ENCODE results near the gene MAN1B1. TPM values are rescaled to one million over a fixed set of nuclear protein-coding genes. Genes with fewer than 3 reads are reported as not detected.

The MAN1B1 gene
- total RNA-seq: 45.5 and 52.2 TPM in 2 replicates

GRCh38 chr9:137086531-137087408, at the start of gene MAN1B1:
TSS of gene MAN1B1 (plus strand) at chr9:137086985. CDS start at chr9:137087000, 15 bp downstream.

GRCh38 chr9:137046088-137046787, 40.5 kb upstream of the MAN1B1 start, which contains the start of gene NPDC1:
TSS of gene NPDC1 (minus strand) at chr9:137046177. CDS start at chr9:137045989, 188 bp downstream.

GRCh38 chr9:137053944-137054931, 32.5 kb upstream of the MAN1B1 start, which contains the start of gene ENTPD2:
TSS of gene ENTPD2 (minus strand) at chr9:137054061. CDS start at chr9:137053997, 64 bp downstream.

GRCh38 chr9:137070201-137070905, 16.4 kb upstream of the MAN1B1 start, which contains the start of gene SAPCD2:
TSS of gene SAPCD2 (minus strand) at chr9:137070557. CDS start at chr9:137070460, 97 bp downstream.

GRCh38 chr9:137077010-137077747, 9.6 kb upstream of the MAN1B1 start, which contains the start of gene UAP1L1:
TSS of gene UAP1L1 (plus strand) at chr9:137077517. CDS start at chr9:137077533, 16 bp downstream.

GRCh38 chr9:137114613-137115393, 28.0 kb downstream of the MAN1B1 start, which contains the start of gene DPP7:
TSS of gene DPP7 (minus strand) at chr9:137114733. CDS start at chr9:137114713, 20 bp downstream.

GRCh38 chr9:137138722-137139467, 52.1 kb downstream of the MAN1B1 start, which contains the start of gene GRIN1:
TSS of gene GRIN1 (plus strand) at chr9:137139154. CDS start at chr9:137139487, 333 bp downstream.

Small RNA genes lying within 50 kb of the gene (small RNA-seq; reads per million reads assigned to genes)
- gene RF00153: not detected

Other genes with a start within 250 kb of the MAN1B1 start
- 0.73 and 0.98 TPM in 2 replicates for gene AJM1, start 244.5 kb upstream of the MAN1B1 start, total RNA-seq
- 44.0 and 77.5 TPM in 2 replicates for gene PHPT1, start 237.6 kb upstream of the MAN1B1 start, total RNA-seq
- gene MAMDC4, start 234.6 kb upstream of the MAN1B1 start, total RNA-seq: 0.73 and 1.8 TPM in 2 replicates
- gene EDF1, start 220.7 kb upstream of the MAN1B1 start, total RNA-seq: 107 and 187 TPM in 2 replicates
- gene TRAF2, start 200.5 kb upstream of the MAN1B1 start, total RNA-seq: 9.2 and 10.8 TPM in 2 replicates
- gene FBXW5, start 142.2 kb upstream of the MAN1B1 start, total RNA-seq: 125 TPM in 2 replicates
- gene C8G, start 141.7 kb upstream of the MAN1B1 start, total RNA-seq: not detected in 2 replicates
- not detected in 2 replicates for gene LCN12, start 134.7 kb upstream of the MAN1B1 start, total RNA-seq
- gene PTGDS, start 109.5 kb upstream of the MAN1B1 start, total RNA-seq: 0.59 and 4.8 TPM in 2 replicates
- gene LCNL1, start 104.0 kb upstream of the MAN1B1 start, total RNA-seq: under 0.01 and 0.37 TPM in 2 replicates
- 13.9 and 14.3 TPM in 2 replicates for gene PAXX, start 94.6 kb upstream of the MAN1B1 start, total RNA-seq
- gene CLIC3, start 90.4 kb upstream of the MAN1B1 start, total RNA-seq: 0.20 and 0.73 TPM in 2 replicates
- 15.4 and 19.5 TPM in 2 replicates for gene ABCA2, start 58.7 kb upstream of the MAN1B1 start, total RNA-seq
- not detected in 2 replicates for gene FUT7, start 54.9 kb upstream of the MAN1B1 start, total RNA-seq
- gene NPDC1, start 40.8 kb upstream of the MAN1B1 start, total RNA-seq: 18.8 and 24.3 TPM in 2 replicates
- not detected in 2 replicates for gene ENTPD2, start 32.9 kb upstream of the MAN1B1 start, total RNA-seq
- 6.6 and 8.2 TPM in 2 replicates for gene SAPCD2, start 16.4 kb upstream of the MAN1B1 start, total RNA-seq
- gene UAP1L1, start 9.5 kb upstream of the MAN1B1 start, total RNA-seq: 12.1 and 18.8 TPM in 2 replicates
- gene DPP7, start 27.7 kb downstream of the MAN1B1 start, total RNA-seq: 77.2 and 112 TPM in 2 replicates
- not detected in 2 replicates for gene GRIN1, start 52.2 kb downstream of the MAN1B1 start, total RNA-seq
- not detected in 2 replicates for gene LRRC26, start 83.1 kb downstream of the MAN1B1 start, total RNA-seq
- 0.20 TPM in 1 of 2 replicates, not detected in the other for gene TMEM210, start 85.1 kb downstream of the MAN1B1 start, total RNA-seq
- gene ANAPC2, start 101.6 kb downstream of the MAN1B1 start, total RNA-seq: 23.5 and 28.7 TPM in 2 replicates
- gene SSNA1, start 101.7 kb downstream of the MAN1B1 start, total RNA-seq: 56.1 and 64.7 TPM in 2 replicates
- 6.2 and 11.9 TPM in 2 replicates for gene TPRN, start 113.8 kb downstream of the MAN1B1 start, total RNA-seq
- 32.0 and 34.6 TPM in 2 replicates for gene TMEM203, start 118.7 kb downstream of the MAN1B1 start, total RNA-seq
- 6.2 and 8.4 TPM in 2 replicates for gene NDOR1, start 118.7 kb downstream of the MAN1B1 start, total RNA-seq
- not detected in 2 replicates for gene RNF208, start 135.3 kb downstream of the MAN1B1 start, total RNA-seq
- gene CYSRT1, start 138.2 kb downstream of the MAN1B1 start, total RNA-seq: 0.37 and 0.39 TPM in 2 replicates
- gene RNF224, start 140.5 kb downstream of the MAN1B1 start, total RNA-seq: not detected in 2 replicates
- gene SLC34A3, start 143.9 kb downstream of the MAN1B1 start, total RNA-seq: not detected in 2 replicates
- gene TUBB4B, start 154.3 kb downstream of the MAN1B1 start, total RNA-seq: 230 and 358 TPM in 2 replicates
- gene STPG3, start 164.3 kb downstream of the MAN1B1 start, total RNA-seq: not detected in 2 replicates
- 50.7 and 70.4 TPM in 2 replicates for gene NELFB, start 168.3 kb downstream of the MAN1B1 start, total RNA-seq
- gene TOR4A, start 190.7 kb downstream of the MAN1B1 start, total RNA-seq: 4.0 and 16.0 TPM in 2 replicates
- 0.20 TPM in 1 of 2 replicates, not detected in the other for gene NRARP, start 215.3 kb downstream of the MAN1B1 start, total RNA-seq